ENCODE results near the gene MOXD1.

GRCh38 chr6:132289756-132290155 lies 111.5 kb downstream of the MOXD1 start:
- TF ChIP-seq CTCF (conservative IDR thresholded peaks at IDR 0.05 in 1 of 2, IDR thresholded peaks at IDR 0.05 in 1 of 2; ENCODE audit: extremely low read depth in 1 of 2, insufficient read depth in 1 of 2, low read depth in 1 of 2, low read length in 2 of 2) (no peak), EZH2 (IDR thresholded peaks at IDR 0.05; ENCODE audit: borderline replicate concordance, low read length) (no peak)
